HG03565 (cell line): ENCODE measurements around the gene TSPYL6.
"Not testable (repeated sequence)": the region's sequence is repeated elsewhere in the genome, so short reads cannot be mapped to it uniquely, and the experiment has no call there.

Experiments used
- ATAC-seq: cut with Tn5 transposase; IDR thresholded peaks from one replicate; pipeline ENCODE4 v1.9.1; 2021; ENCODE audit warnings: mild to moderate bottlenecking, moderate library complexity; ENCODE audit not compliant: unreplicated experiment

Gene TSPYL6

DNA sequence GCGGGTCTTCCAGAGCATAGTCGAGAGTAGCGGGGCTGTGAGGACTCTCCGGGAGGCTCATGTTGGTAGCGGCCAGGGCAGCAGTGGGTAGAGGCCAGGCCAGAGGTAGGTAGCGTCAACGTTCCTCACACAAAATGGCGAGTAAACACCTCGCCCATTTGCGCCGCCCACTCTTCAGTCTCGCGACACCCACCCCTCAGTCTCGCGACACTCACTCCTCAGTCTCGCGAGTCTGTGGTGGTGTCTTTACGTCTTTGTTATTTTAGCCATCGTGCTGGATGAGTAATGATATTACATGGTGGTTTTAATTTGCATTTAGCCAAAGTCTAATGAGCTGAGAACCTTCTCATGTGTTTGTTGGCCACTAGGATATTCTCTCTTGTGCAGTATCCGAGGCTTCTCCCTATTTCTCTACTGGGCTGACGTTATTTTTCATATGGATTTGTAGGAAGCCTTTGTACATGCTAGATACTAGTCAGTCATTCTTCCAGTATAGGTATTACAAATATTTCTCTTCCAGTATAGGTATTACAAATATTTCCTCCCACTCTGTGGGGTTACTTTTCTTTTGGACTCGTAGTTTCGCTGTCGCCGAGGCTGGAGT, at the start of gene TSPYL6:
TSPYL6 (minus strand) TSS at position 139 of the 604 bp plus-strand sequence; CDS start at position 61, 78 bp downstream.
- ATAC-seq = no peak

DNA sequence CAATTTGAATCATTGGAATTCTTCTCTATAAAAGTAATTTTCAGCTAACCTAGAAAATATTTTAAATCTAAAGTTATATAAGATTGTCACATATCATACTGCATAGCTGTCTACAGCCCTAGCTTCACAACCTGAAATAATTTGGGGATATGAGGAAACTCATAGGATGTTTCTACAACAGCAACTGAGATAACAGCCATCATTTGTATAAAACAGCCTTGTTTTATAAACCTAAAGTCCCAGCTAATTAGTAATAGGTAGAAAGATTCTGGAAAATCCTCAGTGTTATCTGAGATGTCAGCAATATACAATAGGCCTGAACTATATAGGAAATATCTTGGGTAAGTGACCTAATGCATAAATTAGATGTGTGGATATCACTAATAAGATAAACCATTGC, 47.6 kb upstream of the TSPYL6 start:
- ATAC-seq = no peak

DNA sequence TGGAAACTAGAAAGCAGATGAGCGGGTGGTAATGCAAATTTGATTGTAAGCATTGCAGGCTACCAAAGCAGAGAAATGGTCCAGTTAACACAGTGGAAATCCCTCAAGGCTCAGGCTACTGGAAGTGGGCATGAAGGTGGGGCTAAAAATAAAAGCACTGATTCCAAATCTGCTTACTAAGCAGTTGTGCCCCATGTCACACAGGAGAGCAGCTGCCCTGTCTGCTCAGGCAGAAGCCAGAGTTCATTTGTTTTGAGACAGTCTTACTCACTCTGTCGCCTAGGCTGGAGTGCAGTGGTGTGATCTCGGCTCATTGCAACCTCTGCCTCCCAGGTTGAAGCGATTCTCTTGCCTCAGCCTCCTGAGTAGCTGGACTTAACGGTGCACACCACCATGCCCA, 42.5 kb upstream of the TSPYL6 start:
- no peak for ATAC-seq

DNA sequence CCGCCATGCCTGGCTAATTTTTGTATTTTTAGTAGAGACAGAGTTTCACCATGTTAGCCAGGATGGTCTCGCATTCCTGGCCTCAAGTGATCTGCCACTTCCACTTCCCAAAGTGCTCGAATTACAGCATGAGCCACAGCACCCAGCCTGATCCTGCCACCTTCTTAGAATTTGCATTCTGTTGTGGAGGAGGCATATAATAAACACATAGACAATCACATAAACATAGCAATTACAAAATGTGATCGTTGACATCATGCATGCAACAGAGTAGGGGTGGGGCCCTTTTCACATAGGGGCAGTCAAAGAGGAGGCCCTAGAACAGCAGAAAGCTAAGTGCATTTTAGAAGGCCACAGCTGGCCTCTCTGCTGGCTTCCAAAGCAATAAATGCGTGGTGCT, 39.9 kb upstream of the TSPYL6 start:
- no peak for ATAC-seq

DNA sequence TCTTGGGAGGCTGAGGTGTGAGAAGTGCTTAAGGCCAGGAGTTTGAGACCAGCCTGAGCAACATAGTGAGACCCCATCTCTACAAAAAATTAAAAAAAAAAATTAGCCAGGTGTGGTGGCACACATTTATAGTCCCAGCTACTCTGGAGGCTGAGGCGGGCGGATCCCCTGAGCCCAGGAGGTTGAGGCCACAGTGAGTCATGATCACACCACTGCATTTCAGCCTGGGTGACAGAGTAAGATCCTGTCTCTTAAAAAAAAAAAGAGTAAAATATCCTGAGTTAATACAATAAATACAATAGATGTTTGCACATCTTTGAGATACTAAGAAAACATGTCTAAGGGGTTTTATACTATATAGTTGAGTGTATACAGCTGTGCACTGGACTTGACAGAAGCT, 38.6 kb upstream of the TSPYL6 start:
- not testable (repeated sequence) for ATAC-seq

DNA sequence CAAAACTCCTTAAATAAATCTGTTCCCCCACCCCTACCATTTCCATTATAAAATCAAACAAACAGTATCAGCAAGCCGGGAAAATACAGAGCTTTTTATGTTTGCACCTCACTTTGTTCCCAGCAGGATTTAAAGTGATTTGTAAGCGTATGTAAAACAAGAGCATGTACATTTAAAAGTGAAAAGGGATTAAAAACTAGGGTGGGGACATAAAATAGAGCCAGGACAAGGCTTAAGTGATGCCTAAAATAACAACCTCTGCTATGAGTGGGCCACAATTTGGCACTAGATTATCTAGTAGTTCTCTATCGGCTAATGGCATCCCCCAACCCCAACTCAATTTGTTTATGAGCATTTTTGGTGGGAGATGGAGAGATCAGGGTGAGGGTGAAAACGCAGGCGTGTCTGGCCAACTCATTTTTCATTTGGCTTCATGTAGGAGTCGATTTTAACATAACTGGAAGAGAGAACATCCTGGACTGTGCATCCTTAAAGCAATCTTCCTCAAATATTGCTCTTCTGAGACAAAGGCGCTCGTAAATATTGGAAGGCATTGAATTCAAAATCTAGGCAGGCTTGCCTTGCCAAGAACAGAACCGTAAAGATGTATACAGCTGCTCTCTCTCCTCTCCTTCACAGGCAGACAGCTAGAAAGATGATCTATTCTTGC, 34.5 kb upstream of the TSPYL6 start:
- ATAC-seq = no peak

DNA sequence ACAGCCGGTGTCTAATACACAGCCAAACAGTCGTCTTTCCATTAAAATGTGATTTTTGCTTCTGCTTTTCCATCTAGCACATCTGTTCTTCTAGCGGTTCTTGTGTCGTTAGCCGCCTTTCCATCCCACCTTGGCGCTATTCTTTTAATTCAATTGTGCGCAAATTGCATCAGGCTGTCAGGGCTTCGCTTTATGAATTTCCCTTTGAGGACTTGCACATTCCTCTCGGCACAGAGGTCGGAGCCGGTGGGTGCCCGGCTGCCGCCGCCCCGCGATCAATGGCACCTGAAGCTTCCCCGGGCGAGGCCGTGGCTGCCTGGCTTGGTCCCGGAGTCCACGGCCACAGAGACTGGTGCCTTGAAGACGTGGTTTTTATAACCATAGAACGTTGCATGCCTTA, 33.9 kb upstream of the TSPYL6 start:
- ATAC-seq = no peak

DNA sequence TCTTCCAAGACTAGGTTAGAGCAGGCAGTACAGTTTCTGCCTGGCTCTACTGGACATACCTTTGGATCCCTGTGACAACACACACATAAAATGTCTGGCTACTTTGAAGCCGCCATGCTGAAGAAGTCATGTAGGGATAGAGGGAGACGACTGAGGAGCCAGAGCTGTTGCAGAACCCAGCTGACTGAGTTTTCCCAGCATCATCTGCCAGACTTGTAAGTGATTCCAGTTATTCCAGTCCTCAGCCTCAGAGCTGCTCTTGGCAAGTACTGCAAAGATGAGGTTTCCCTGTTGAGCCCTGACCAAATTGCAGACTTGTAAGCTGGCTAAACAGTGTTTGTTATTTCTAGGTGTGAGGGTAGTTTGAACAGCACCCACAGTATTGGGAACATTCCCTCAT, 31.5 kb upstream of the TSPYL6 start:
- no peak for ATAC-seq

DNA sequence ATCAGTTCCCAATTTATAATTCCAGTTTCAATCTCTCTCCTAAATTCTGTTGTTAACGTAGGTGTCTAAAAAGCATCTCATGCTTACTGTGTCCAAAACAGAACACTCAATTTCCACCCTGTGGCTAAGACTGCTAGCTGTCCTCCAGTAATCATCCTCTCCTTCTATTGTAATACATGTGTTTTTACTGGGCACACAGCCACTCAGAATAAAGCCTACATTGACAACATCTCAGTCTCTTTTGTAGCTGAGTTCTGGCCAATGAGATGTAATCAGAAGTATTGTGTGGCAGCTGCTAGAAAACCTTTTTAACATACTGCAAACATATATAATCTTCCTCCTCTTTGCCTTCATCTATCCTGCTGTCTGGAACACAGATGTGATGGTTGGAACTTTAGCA, 29.4 kb upstream of the TSPYL6 start:
- ATAC-seq = no peak

DNA sequence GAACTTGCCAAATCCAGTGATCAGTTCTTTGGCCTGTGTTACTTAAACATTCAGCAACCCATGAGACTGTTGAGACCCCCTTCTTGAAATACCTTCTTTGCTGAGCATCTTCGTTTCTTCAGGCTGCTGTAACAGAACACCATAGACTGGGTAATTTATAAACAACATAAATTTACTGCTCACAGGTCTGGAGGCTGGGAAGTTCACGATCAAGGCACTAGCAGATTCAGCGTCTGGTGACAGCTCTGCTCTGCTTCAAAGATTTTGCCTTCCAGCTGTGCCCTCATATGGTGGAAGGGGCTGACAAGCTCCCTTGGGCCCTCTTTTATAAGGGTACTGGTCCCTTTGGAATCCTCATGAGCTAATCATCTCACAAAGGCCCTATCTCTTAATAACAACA, 28.8 kb upstream of the TSPYL6 start:
- no peak for ATAC-seq

DNA sequence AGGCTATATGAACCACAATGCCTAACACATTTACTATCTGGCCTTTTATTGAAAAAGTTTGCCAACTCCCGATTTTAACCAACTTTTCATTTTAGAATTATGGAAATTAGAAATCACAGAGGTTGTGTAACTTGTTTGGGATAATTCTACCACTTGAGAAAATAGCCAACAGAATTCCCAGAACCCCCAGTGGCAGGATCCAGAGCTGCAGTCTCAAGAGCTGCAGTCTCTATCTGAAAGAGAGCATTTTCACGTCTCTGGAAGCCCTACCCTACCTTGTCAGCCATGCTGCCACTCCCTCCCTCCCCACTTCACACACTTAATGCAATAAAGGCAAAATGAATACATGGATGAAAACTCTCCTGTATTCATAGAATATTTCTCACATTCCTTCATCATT, 23.4 kb upstream of the TSPYL6 start:
- no peak for ATAC-seq

DNA sequence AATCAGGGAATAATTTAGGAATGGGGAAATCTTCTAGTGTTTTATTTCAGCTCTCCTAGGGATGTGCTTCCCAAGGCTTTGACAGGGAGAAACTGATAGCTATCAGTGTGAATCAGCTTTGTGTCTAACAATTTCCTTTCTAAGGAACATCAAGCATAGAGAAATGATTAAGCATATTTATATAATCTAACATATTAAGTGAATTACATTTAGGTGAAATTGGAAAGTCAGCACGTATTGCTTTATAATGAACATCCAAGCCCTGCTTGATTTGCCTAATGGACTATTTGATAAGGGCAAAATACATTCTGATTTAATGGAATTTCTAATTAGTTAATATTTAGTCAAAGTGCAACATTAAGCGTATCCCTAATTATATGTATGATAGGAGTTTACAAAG, 19.5 kb upstream of the TSPYL6 start:
- ATAC-seq = no peak

DNA sequence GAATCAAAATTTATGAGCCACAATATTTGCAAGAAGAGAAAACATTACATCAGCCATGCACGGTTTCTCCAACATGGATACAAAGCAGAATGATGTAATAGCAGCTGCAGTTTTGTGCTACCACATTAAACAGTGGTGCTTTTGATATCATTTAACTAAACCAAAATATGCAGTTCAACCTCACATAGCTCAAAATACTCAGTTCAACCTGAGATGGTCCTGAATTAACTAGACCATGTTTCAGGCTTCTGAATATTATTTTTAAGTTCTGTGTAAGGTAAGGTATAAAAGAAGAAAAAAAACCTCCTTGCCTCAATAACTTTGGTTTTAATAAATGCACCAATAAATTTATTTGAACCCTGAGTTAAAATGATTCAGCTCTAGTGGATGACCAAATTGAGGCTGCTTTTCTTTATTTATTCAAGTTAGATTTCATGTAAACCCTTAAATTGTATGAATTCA, 18.8 kb upstream of the TSPYL6 start:
- ATAC-seq = no peak

DNA sequence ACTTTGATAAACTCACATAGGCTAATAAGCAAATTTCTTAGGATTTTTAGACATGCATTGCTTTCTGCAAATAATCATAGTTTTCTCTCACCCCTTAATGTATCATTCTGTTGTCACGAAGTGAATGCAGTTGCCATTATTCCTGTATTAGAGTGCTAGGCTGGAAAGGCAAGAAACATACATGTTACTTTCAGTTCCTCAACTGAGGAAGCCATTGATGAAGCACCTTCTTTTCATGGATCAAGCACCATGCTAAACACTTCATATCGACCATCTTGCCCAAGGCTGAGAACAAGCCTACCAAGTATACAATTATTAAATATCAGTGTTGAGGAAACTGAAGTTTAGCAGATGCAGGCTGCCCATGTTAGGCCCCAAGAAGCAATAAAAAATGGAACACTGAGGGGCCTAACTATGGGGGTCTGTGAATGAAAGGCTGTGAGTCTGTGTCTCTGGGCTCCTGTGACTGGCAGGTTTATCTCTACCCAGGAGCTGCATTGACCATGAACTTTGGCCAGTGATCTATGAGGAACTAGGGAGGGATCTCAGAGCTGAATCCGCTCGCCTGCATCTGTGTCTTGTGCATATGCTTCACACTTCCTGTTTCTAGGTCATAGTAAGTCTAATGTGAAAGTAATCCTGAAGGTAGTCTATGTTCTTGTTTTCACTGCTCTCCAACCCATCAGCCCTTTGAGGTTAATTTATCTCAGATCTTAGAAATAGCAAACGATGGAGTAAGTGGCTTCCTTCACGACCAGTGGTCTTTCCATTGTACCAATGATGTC, 16.0 kb upstream of the TSPYL6 start:
- ATAC-seq = peak; percentile 93

DNA sequence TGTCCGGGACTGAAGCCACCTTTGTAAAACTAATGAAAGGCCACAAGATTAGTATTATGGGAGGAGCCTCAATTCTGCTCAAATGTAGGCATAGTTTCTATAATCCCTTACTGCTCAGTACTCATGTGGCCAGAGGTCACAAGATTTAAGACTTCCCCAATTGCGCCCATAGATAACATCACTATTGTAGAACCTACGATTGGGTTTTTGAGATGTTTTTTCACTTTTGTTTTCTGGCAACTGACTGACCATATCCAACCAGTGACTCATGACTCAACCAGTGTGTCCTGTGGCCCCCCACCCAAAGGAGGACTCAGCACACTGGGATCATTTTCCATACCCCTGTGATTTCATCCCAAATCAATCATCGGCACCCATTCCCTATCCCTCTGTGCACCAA, 15.2 kb upstream of the TSPYL6 start:
- no peak for ATAC-seq

DNA sequence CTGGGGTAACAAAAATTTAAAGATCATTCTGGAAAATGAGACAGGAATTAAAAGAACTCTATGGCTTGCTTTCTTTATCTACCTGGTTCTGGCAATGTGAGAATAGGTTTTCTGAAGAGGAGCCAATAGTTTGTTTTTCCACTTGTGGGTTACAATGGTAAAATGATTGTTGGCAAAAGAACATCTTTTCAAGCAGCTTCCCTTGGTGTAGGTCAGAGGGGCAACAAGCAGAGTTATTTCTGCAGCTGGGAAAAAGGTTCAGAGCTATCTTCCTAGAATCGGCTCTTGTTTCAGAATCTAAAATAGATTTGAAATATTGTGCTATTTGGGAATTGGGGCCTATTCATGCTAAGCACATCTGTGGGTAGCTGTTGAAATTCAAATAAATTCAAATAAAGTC, 11.5 kb upstream of the TSPYL6 start:
- ATAC-seq = no peak

DNA sequence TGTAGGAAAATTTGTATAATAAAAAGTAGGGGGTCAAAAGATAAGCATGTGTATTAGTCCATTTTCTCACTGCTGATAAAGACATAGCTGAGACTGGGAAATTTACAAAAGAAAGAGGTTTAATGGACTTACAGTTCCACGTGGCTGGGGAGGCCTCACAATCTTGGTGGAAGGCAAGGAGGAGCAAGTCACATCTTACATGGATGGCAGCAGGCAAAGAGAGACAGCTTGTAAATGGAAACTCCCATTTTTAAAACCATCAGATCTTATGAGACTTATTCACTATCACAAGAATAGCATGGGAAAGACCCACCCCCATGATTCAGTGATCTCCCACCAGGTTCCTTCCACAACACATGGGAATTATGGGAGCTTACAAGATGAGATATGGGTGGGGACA, 9.1 kb upstream of the TSPYL6 start:
- not testable (repeated sequence) for ATAC-seq

DNA sequence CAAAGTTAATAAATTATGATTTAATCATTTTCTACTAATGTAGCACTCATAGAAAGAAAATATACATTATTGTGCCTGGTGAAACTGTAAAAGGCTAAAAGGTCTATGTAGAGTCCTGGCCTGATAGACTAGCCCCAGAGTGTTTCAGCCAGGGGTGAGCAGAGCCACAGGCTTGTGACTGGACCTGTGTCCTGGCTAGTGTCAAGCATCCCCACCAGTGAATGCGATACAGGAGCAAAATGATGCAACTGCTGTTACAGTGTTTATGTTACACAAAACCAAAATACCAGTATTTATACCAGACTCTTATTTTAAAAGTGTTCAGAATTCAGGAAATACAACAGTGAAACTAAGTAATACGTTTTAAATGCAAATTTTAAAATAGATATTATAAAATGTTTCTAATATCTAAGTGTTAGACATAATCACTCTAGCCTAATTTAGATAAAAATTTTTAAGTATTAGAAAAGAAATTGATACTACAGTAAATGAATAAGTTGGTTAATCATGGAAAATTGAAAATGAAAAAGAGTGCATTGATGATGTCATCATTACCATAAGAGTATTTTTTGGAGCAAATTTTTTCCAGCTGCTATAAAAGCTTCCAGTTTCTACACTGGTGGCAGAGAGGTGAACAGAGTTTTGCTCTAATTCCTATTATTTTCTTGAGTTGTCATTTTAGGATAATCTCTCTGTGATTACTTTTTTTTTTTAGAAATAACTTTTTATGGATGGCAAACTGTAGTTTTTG, 6.2 kb upstream of the TSPYL6 start:
- no peak for ATAC-seq

DNA sequence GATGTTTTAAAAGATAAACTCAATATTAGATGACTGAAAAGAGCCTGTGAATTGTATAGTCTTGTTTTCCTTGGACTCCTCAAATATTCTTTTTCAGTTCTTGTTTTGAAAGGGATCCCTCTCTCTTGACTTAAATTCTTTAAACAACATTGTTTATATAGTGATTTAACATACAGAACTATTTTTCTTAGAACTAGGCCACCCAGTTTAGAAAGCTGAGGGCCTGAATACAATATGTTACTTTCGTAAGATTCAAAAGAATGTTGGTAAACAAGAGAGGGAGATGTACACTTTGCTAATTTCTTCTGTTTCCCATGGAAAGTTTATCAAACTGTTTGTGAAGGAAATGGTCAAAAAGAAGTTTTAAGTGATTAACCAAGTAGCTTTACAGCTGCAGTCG, 5.5 kb upstream of the TSPYL6 start:
- ATAC-seq = no peak

DNA sequence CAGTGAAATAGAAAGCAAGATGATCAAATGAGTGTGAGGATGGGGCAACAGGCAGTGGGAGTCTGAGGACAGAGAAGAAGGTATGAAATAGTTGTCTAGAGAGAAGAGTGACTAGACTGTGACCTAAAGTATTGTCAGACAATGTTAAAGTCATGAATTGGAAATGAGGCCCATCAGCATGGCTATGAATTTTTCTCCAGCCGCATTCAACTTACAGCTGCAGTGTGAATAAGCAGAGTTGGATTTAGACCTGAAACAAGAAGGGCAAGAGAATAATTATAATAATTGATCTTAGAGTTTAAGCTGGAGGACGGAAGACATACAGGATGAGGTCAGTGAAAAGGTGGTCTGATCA, 4.2 kb upstream of the TSPYL6 start:
- no peak for ATAC-seq

DNA sequence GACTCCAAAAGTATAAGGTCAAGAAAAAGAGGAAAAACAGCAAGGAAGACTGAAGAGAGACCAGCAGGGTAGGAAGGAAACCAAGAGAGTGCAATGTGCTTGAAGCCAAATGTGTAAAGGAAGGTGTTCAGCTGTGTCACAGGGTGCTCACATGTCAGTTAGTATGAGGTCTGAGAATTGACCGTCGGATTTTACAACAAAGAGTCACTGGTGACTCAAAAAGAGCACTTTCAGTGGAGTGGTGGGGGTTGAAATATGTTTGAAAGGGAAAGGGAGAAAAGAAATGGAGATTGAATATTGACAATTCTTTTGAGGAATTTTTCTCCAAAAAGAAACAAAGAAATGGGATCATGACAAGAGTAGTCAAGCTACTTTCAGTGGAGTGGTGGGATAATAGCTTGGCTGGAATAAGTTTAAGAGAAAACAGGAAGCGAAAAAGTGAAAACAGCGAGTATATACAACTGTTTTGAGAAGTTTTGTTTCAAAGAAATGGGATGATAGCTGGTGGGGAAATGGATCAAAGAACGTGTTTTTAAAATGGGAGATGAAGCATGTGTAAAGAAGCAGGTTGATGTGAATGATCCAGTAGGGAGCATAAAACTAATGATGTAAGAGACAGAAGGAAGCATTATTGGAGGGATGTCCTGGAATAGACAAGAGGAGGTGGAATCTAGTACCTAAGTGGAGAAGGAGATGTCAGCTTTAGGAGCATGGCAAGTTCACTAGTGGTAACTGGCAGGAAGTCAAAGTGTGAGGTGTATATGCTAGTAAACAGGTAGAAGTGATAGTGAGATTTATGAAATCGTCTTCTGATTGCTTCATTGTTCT, 3.6 kb upstream of the TSPYL6 start:
- peak; percentile 76 for ATAC-seq
